H1 (cell line): Measurements from ENCODE around the gene SGPP2. TPM values are rescaled to one million over a fixed set of nuclear protein-coding genes. Genes with fewer than 3 reads are reported as not detected.

Experiments used
- CTCF ChIA-PET: fragments of 300-600 bp; sonication (Branson Sonifier 250); formaldehyde crosslinking; loops from one replicate; lab custom pipeline; 2021; ENCODE audit not compliant: partially characterized antibody; lab: Charles Lee
- POLR2A ChIA-PET: fragments of 300-600 bp; sonication (Branson Sonifier 250); formaldehyde crosslinking; loops from one replicate; lab custom pipeline; 2021; ENCODE audit warnings: inconsistent platforms; ENCODE audit not compliant: partially characterized antibody; lab: Charles Lee
- DNase-seq, 2 experiments: peaks; one replicate each; pipeline versions ENCODE4 v3.0.0 to v3.0.0-alpha.2; 2010 to 2022; ENCODE audit warnings: low spot score in 2 of 2, low read depth in 1 of 2, mixed read lengths in 1 of 2
- FAIRE-seq: peaks from 2 replicates; lab custom pipeline; 2011; peaks lifted over from hg19 to GRCh38; lab: Jason Lieb, UNC
- H2AFZ ChIP-seq: 2 replicates; pipeline ENCODE4 v1.8.1; 2012; ENCODE audit warnings: low read length, inconsistent platforms
- H2AK5ac ChIP-seq: 2 replicates; pipeline ENCODE4 v1.6.1; 2013; ENCODE audit warnings: low read depth, low read length
- H2BK120ac ChIP-seq: replicated peaks from 2 replicates; pipeline ENCODE3; 2013; ENCODE audit warnings: low read depth, low read length, inconsistent platforms
- H2BK12ac ChIP-seq: 2 replicates; pipeline ENCODE4 v1.6.1; 2013; ENCODE audit warnings: low read depth, low read length
- H2BK15ac ChIP-seq: 2 replicates; pipeline ENCODE4 v1.6.1; 2013; ENCODE audit warnings: low read length
- H2BK20ac ChIP-seq: 2 replicates; pipeline ENCODE4 v1.6.1; 2013; ENCODE audit warnings: low read length
- H2BK5ac ChIP-seq: 2 replicates; pipeline ENCODE4 v1.6.1; 2013; ENCODE audit warnings: low read depth, low read length
- H3K14ac ChIP-seq: 2 replicates; pipeline ENCODE4 v1.6.1; 2013; ENCODE audit warnings: inconsistent platforms; ENCODE audit not compliant: insufficient read length
- H3K18ac ChIP-seq: 2 replicates; pipeline ENCODE4 v1.6.1; 2013; ENCODE audit warnings: low read length; ENCODE audit errors: extremely low read depth
- H3K23ac ChIP-seq: 2 replicates; pipeline ENCODE4 v1.6.1; 2013; ENCODE audit warnings: inconsistent platforms; ENCODE audit not compliant: insufficient read length
- H3K23me2 ChIP-seq: 2 replicates; pipeline ENCODE4 v1.6.1; 2013; ENCODE audit warnings: low read depth, low read length
- H3K27ac ChIP-seq: 2 replicates; pipeline ENCODE4 v1.6.1; 2011; ENCODE audit warnings: low read depth, low read length, inconsistent platforms
- H3K27me3 ChIP-seq, 4 experiments: replicated peaks in 1 of 4; 1 replicate in 1 of 4; 2 replicates in 3 of 4; pipeline versions ENCODE4 v1.6.1 to v1.8.1; 2011 to 2013; ENCODE audit warnings: low read length in 3 of 4, mild to moderate bottlenecking in 3 of 4, inconsistent platforms in 2 of 4, mixed read lengths in 2 of 4, moderate library complexity in 1 of 4; ENCODE audit not compliant: control insufficient read depth in 3 of 4, insufficient read depth in 3 of 4; ENCODE audit errors: extremely low read depth in 1 of 4
- H3K36me3 ChIP-seq, 4 experiments: 2 replicates each; pipeline versions ENCODE4 v1.6.1 to v1.8.1; 2011 to 2013; ENCODE audit warnings: mild to moderate bottlenecking in 4 of 4, low read length in 3 of 4, moderate library complexity in 2 of 4, control low read depth in 1 of 4, inconsistent platforms in 1 of 4; ENCODE audit not compliant: insufficient read depth in 4 of 4, control insufficient read depth in 2 of 4
- H3K4ac ChIP-seq: replicated peaks from 2 replicates; pipeline ENCODE3; 2013; ENCODE audit warnings: low read length, low read depth, mixed read lengths, inconsistent platforms; ENCODE audit not compliant: insufficient read length
- H3K4me1 ChIP-seq, 4 experiments: replicated peaks in 1 of 4; 1 replicate in 1 of 4; 2 replicates in 3 of 4; pipeline versions ENCODE4 v1.6.1 to v1.8.1; 2011 to 2013; ENCODE audit warnings: low read length in 3 of 4, inconsistent platforms in 2 of 4, mixed read lengths in 1 of 4; ENCODE audit not compliant: insufficient read depth in 4 of 4, control insufficient read depth in 3 of 4
- H3K4me2 ChIP-seq, 2 experiments: 2 replicates each; pipeline versions ENCODE4 v1.6.1 to v1.8.1; 2011 to 2013; ENCODE audit warnings: low read depth in 2 of 2, low read length in 2 of 2, control low read depth in 1 of 2, inconsistent platforms in 1 of 2, mild to moderate bottlenecking in 1 of 2; ENCODE audit not compliant: insufficient read depth in 1 of 2
- H3K4me3 ChIP-seq, 4 experiments: fragments of 200-600, 300-600 bp in 1 of 4; sonication (generic), shearing (Covaris generic), sonication (Bioruptor Twin) in 1 of 4; 2 replicates each; pipeline versions ENCODE4 v1.5.1 to v1.8.1; 2011 to 2016; ENCODE audit warnings: low read length in 4 of 4, low read depth in 3 of 4, control low read depth in 2 of 4, inconsistent platforms in 2 of 4, mild to moderate bottlenecking in 2 of 4, mixed read lengths in 1 of 4, moderate library complexity in 1 of 4; ENCODE audit not compliant: insufficient read depth in 2 of 4; ENCODE audit errors: extremely low read depth in 1 of 4
- H3K56ac ChIP-seq: replicated peaks from 2 replicates; pipeline ENCODE3; 2013; ENCODE audit warnings: low read depth, mild to moderate bottlenecking, mixed read lengths, low read length, inconsistent platforms; ENCODE audit not compliant: insufficient read length
- H3K79me1 ChIP-seq: 2 replicates; pipeline ENCODE4 v1.6.1; 2013; ENCODE audit warnings: low read depth, low read length, control low read depth
- H3K79me2 ChIP-seq, 2 experiments: 2 replicates each; pipeline versions ENCODE4 v1.6.1 to v1.8.1; 2012 to 2013; ENCODE audit warnings: low read length in 2 of 2, mild to moderate bottlenecking in 2 of 2, inconsistent platforms in 1 of 2; ENCODE audit not compliant: insufficient read depth in 2 of 2, control insufficient read depth in 1 of 2
- H3K9ac ChIP-seq, 4 experiments: replicated peaks in 1 of 4; 1 replicate in 1 of 4; 2 replicates in 3 of 4; pipeline versions ENCODE4 v1.6.1 to v1.8.1; 2011 to 2013; ENCODE audit warnings: low read depth in 3 of 4, low read length in 3 of 4, control low read depth in 2 of 4, mild to moderate bottlenecking in 2 of 4, moderate library complexity in 2 of 4, inconsistent platforms in 1 of 4; ENCODE audit errors: extremely low read depth in 1 of 4
- H3K9me3 ChIP-seq, 2 experiments: 2 replicates each; pipeline versions ENCODE4 v1.6.1 to v1.8.1; 2012 to 2013; ENCODE audit warnings: mild to moderate bottlenecking in 2 of 2, moderate library complexity in 2 of 2, control low read depth in 1 of 2, inconsistent platforms in 1 of 2, low read depth in 1 of 2, low read length in 1 of 2, mixed read lengths in 1 of 2; ENCODE audit not compliant: insufficient read depth in 2 of 2
- H4K20me1 ChIP-seq, 2 experiments: replicated peaks in 1 of 2; 2 replicates each; pipeline versions ENCODE3 to v1.8.1; 2011 to 2013; ENCODE audit warnings: inconsistent platforms in 2 of 2, low read length in 2 of 2, mild to moderate bottlenecking in 1 of 2; ENCODE audit not compliant: insufficient read depth in 2 of 2, control insufficient read depth in 1 of 2
- H4K5ac ChIP-seq: 2 replicates; pipeline ENCODE4 v1.6.1; 2013; ENCODE audit warnings: low read length, low read depth, mixed read lengths, inconsistent platforms; ENCODE audit not compliant: insufficient read length
- H4K8ac ChIP-seq: 2 replicates; pipeline ENCODE4 v1.8.0; 2013; ENCODE audit warnings: mild to moderate bottlenecking, moderate library complexity, low read length, inconsistent platforms; ENCODE audit not compliant: insufficient read depth; ENCODE audit errors: extremely low read depth
- H4K91ac ChIP-seq: replicated peaks from 2 replicates; pipeline ENCODE3; 2013; ENCODE audit warnings: low read length, mixed read lengths, inconsistent platforms; ENCODE audit not compliant: insufficient read length
- POLR2A ChIP-seq, 2 experiments: IDR thresholded peaks; 1 replicate in 1 of 2; 2 replicates in 1 of 2; pipeline ENCODE4 v1.6.1; 2011; ENCODE audit warnings: low read depth in 2 of 2, low read length in 2 of 2, mild to moderate bottlenecking in 2 of 2; ENCODE audit errors: control extremely low read depth in 1 of 2
- TBP ChIP-seq: IDR thresholded peaks from 2 replicates; pipeline ENCODE4 v1.6.1; 2011; ENCODE audit warnings: low read depth, low read length, improper control_type of control experiment
- polyA plus RNA-seq, 7 experiments: library from polyadenylated mRNA; depleted of rRNA in 3 of 7; stranded (reverse) in 5 of 7; unstranded in 2 of 7; fragments of >200 nt in 5 of 7; fragments of 200-250 nt in 2 of 7; gene quantifications; 1 replicate in 5 of 7; 2 replicates in 1 of 7; 4 replicates in 1 of 7; pipeline versions ENCODE4 v1.2.1 to v1.2.3, GENCODE V29; 2011 to 2013; ENCODE audit warnings: missing spikeins in 2 of 7, mixed read lengths in 2 of 7
- total RNA-seq: library from RNA; stranded (reverse); fragmentation: NEBNext Ultra II Directional; extraction: Animal tissue kit (Norgen Biotek cat#: 25700); gene quantifications from 2 replicates; pipeline ENCODE4 v1.2.1, GENCODE V29; 2021

Gene SGPP2
- total and polyA plus RNA-seq, 2 of the 8 experiments (the other 6 are each of a cell fraction or from before 2014, with no cell fraction given), result 0.29 TPM; not detected in 1

- no peak overlapping the region for H3K4me3 ChIP-seq
- H2BK120ac ChIP-seq, result no peak overlapping the region
- H2AK5ac ChIP-seq, result no peak overlapping the region
- no peaks in the 10 kb centered on the region for H3K36me3 ChIP-seq
- H3K79me1 ChIP-seq, result no peaks in the 10 kb centered on the region
- H3K9ac ChIP-seq, result no peak overlapping the region
- H4K91ac ChIP-seq, result no peak overlapping the region
- H4K20me1 ChIP-seq, result no peaks in the 10 kb centered on the region
- H3K4ac ChIP-seq, result no peak overlapping the region
- FAIRE-seq (no peak), DNase-seq (no peak)
- no peak overlapping the region for H2BK15ac ChIP-seq
- H3K23me2 ChIP-seq, result no peaks in the 10 kb centered on the region
- H3K27ac ChIP-seq, result no peak overlapping the region
- H3K4me2 ChIP-seq, result no peak overlapping the region
- no peak overlapping the region for H2BK20ac ChIP-seq
- ChIA-PET POLR2A (no interaction called here), CTCF (interaction anchor here (1.4 kb wide), 1 partner anchor 131 kb away, joined by 3 read pairs; no protein-coding TSS in a partner anchor)
- no peak overlapping the region for H2BK12ac ChIP-seq
- H3K14ac ChIP-seq, result no peak overlapping the region
- H3K79me2 ChIP-seq, result no peaks in the 10 kb centered on the region
- peaks cover 19 to 62% (median 57%) of the 10 kb centered on the region in 4 experiments for H3K27me3 ChIP-seq
- no peak overlapping the region for H3K56ac ChIP-seq
- H2BK5ac ChIP-seq, result no peak overlapping the region
- H4K8ac ChIP-seq, result no peak overlapping the region
- H3K23ac ChIP-seq, result no peak overlapping the region
- H3K18ac ChIP-seq, result no peak overlapping the region
- H3K9me3 ChIP-seq, result no peaks in the 10 kb centered on the region
- H4K5ac ChIP-seq, result no peak overlapping the region
- H2AFZ ChIP-seq, result no peak overlapping the region
- H3K4me1 ChIP-seq, result no peaks in the 10 kb centered on the region
- TF ChIP-seq POLR2A (IDR thresholded peaks at IDR 0.05; ENCODE audit: control extremely low read depth in 1 of 2, low read depth in 2 of 2, low read length in 2 of 2), result no peak
- no peak for TF ChIP-seq TBP
- TF ChIP-seq, all 59 proteins: peak for 0
Observed at GRCh38 chr2:222430681-222431080, 6.3 kb downstream of the SGPP2 start.
